ENCODE data around the gene LCOR. TPM values are rescaled to one million over a fixed set of nuclear protein-coding genes. Genes with fewer than 3 reads are reported as not detected.

LCOR gene
- total and polyA plus RNA-seq, 2 of the 4 experiments (the other 2 are of a cell fraction), result 3.7 to 36.9 TPM

- peaks cover 8% of the 10 kb centered on the region for H4K20me1 ChIP-seq (ENCODE audit: insufficient read depth, low read length)
- no peak overlapping the region for H2AFZ ChIP-seq (replicated peaks; ENCODE audit: low read length, poor library complexity)
- no peak overlapping the region for H3K4me3 ChIP-seq (ENCODE audit: insufficient read depth, low read depth, low read length)
- H3K36me3 ChIP-seq (ENCODE audit: control insufficient read depth, insufficient read depth, low read length), result peaks cover 6% of the 10 kb centered on the region
- H3K18ac ChIP-seq (ENCODE audit: low read depth, low read length), result no peak overlapping the region
- no CpG with 5 or more reads among the region's 3 CpGs for WGBS, 2 experiments (ENCODE audit: extremely low coverage in 2 of 2, insufficient read length in 1 of 2)
- peaks cover 31 to 45% of the 10 kb centered on the region in 2 experiments for H3K79me1 ChIP-seq (ENCODE audit: low read depth in 1 of 2, low read length in 2 of 2)
- H3K4me1 ChIP-seq (ENCODE audit: control insufficient read depth, insufficient read depth, low read length), result peaks cover 1% of the 10 kb centered on the region; the same call in 1 of the 2 replicates
- no peak overlapping the region for H3K4me2 ChIP-seq (ENCODE audit: low read depth, low read length)
- intact Hi-C loops (cut with micrococcal nuclease), result no loop called here
- dilution Hi-C loops (cut with HindIII; ENCODE audit: low sequenced_read_pairs, unreplicated experiment), result no loop called here
- H4K8ac ChIP-seq (ENCODE audit: low read depth in 2 of 2, low read length in 2 of 2), result no peak overlapping the region
- no TSS peak for BruUV-seq (replicated peaks)
- H2BK15ac ChIP-seq (ENCODE audit: low read depth, low read length), result no peak overlapping the region
- in situ Hi-C loops (cut with MboI; ENCODE audit: low sequenced_read_pairs), result no loop called here
- 0 out of 2 replicates have a peak overlapping the region, but pooled peaks have one; percentile 25 for H3K23ac ChIP-seq (ENCODE audit: low read depth, low read length)
- POLR2A ChIA-PET (ENCODE audit: unreplicated experiment), result no interaction called here
- H3K27ac ChIP-seq (ENCODE audit: insufficient read depth, low read length), result no peak overlapping the region
- H3K27me3 ChIP-seq (ENCODE audit: control insufficient read depth, insufficient read depth, low read length), result no peaks in the 10 kb centered on the region
- 0 out of 2 replicates have a peak, but pooled peaks cover 2% of the 10 kb centered on the region for H3K9me1 ChIP-seq (ENCODE audit: insufficient read depth, low read length)
- no peaks in the 10 kb centered on the region for H3K9me3 ChIP-seq (ENCODE audit: control insufficient read depth, insufficient read depth, low read length)
- H4K5ac ChIP-seq (ENCODE audit: low read depth, low read length), result no peak overlapping the region
- TF ChIP-seq RFX5 (IDR thresholded peaks at IDR 0.05; ENCODE audit: low read depth, low read length) (no peak), CEBPB (IDR thresholded peaks at IDR 0.05; ENCODE audit: low read depth, low read length) (no peak), USF2 (IDR thresholded peaks at IDR 0.05; ENCODE audit: low read depth, low read length) (no peak), BHLHE40 (IDR thresholded peaks at IDR 0.05; ENCODE audit: low read depth, low read length) (no peak), MAFK (IDR thresholded peaks at IDR 0.05; ENCODE audit: low read depth, low read length) (no peak), MAZ (IDR thresholded peaks at IDR 0.05; ENCODE audit: borderline replicate concordance, low read depth, low read length) (no peak), SMC3 (IDR thresholded peaks at IDR 0.05; ENCODE audit: low read depth, low read length) (no peak), CHD1 (IDR thresholded peaks at IDR 0.05; ENCODE audit: low read depth, low read length) (no peak), FOS (IDR thresholded peaks at IDR 0.05; ENCODE audit: low read depth, low read length) (no peak), RAD21 (IDR thresholded peaks at IDR 0.05; ENCODE audit: low read length) (no peak), POLR2A (IDR thresholded peaks at IDR 0.05; ENCODE audit: low read depth, low read length) (no peak), RCOR1 (IDR thresholded peaks at IDR 0.05; ENCODE audit: insufficient replicate concordance, low read length) (no peak), NFE2L2 (IDR thresholded peaks at IDR 0.05; ENCODE audit: low read depth, low read length) (no peak), MXI1 (IDR thresholded peaks at IDR 0.05; ENCODE audit: borderline replicate concordance, low read depth, low read length) (no peak)
- TF ChIP-seq, protein P1, sequence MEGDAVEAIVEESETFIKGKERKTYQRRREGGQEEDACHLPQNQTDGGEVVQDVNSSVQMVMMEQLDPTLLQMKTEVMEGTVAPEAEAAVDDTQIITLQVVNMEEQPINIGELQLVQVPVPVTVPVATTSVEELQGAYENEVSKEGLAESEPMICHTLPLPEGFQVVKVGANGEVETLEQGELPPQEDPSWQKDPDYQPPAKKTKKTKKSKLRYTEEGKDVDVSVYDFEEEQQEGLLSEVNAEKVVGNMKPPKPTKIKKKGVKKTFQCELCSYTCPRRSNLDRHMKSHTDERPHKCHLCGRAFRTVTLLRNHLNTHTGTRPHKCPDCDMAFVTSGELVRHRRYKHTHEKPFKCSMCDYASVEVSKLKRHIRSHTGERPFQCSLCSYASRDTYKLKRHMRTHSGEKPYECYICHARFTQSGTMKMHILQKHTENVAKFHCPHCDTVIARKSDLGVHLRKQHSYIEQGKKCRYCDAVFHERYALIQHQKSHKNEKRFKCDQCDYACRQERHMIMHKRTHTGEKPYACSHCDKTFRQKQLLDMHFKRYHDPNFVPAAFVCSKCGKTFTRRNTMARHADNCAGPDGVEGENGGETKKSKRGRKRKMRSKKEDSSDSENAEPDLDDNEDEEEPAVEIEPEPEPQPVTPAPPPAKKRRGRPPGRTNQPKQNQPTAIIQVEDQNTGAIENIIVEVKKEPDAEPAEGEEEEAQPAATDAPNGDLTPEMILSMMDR (conservative IDR thresholded peaks at IDR 0.05; ENCODE audit: low read depth, low read length), result no peak
- H3K14ac ChIP-seq (replicated peaks; ENCODE audit: low read depth, low read length), result no peak overlapping the region
- H3K4ac ChIP-seq (ENCODE audit: low read depth, low read length), result no peak overlapping the region
- no peak overlapping the region for H3K9ac ChIP-seq (ENCODE audit: low read depth, low read length)
- no peak for DNase-seq
- ATAC-seq (ENCODE audit: low read depth), result no peak
- no peak overlapping the region for H2BK5ac ChIP-seq (ENCODE audit: low read depth, low read length, poor library complexity, severe bottlenecking)
- H2AK9ac ChIP-seq (replicated peaks; ENCODE audit: low read depth, low read length, poor library complexity), result no peak overlapping the region
- no peak overlapping the region for H4K91ac ChIP-seq (ENCODE audit: insufficient read depth, low read depth, low read length)
- H2AK5ac ChIP-seq (ENCODE audit: low read depth, low read length), result no peak overlapping the region
- H2BK20ac ChIP-seq (ENCODE audit: low read depth, low read length), result no peak overlapping the region
- H2BK120ac ChIP-seq (ENCODE audit: low read depth, low read length), result no peak overlapping the region
- H3K56ac ChIP-seq (ENCODE audit: extremely low read depth, insufficient read depth, low read length), result no peak overlapping the region
- CTCF ChIA-PET, result no interaction called here
Observed at GRCh38 chr10:96912405-96912804, 80.3 kb downstream of the LCOR start.

Measured in IMR-90 (cell line).